GM19463 (cell line): ENCODE measurements around the gene XYLB.
"Not testable (repeated sequence)": the region's sequence is repeated elsewhere in the genome, so short reads cannot be mapped to it uniquely, and the experiment has no call there.

ENCODE experiments used
- ATAC-seq: cut with Tn5 transposase; IDR thresholded peaks from one replicate; pipeline ENCODE4 v1.9.1; 2021; ENCODE audit warnings: mild to moderate bottlenecking, moderate library complexity; ENCODE audit not compliant: unreplicated experiment

Gene XYLB

DNA sequence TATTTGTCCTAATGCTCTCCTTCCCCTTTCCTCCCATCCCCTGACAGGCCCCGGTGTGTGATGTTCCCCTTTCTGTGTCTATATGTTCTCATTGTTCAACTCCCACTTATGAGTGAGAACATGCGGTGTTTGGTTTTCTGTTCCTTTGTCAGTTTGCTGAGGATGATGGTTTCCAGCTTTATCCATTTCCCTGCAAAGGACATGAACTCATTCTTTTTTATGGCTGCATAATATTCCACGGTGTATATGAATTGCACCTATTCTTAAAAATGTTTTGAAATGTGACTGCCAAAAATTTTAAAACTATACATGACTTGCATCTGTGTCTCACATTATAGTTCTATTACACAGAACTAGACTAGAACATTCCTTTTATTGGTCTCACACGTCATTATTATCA, 25.9 kb upstream of the XYLB start:
- not testable (repeated sequence) for ATAC-seq

DNA sequence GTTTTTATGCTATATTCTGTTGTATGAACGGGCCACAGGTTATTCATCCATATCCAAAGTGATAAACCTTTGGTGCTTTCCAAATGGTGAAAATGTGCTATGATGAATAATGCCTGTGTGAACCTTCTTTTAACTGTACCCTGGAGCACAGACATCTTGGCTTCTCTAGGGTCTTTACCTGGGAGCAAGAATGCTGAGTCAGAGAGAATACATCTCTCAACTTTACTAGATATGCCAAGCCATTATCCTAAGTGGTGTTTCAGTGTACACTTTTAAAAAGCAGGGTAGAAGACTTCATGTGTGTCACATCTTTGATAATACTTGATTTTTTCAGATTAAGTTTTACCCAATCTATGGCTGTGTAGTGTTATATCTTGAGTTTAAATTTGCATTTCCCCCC, 23.5 kb upstream of the XYLB start:
- ATAC-seq: no peak

DNA sequence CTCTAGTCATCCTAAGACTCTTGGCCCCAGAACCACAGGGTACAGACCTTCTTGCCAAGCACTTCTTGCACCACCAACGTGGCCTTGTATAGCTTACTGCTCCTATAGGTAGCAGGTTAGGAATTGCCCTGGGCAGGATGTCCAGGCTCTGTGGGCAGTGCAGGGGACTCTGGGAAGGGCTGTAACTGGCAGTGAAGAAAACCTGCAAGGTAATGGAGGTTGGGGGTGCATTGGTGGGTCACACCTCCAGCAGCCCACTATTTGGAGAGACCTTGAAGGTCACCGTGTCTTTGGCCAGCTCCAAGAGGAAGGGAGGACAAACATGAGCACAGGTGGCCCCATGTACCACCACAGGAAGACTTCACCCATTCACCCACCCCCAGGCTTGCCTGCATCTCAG, 21.3 kb upstream of the XYLB start:
- no peak for ATAC-seq

DNA sequence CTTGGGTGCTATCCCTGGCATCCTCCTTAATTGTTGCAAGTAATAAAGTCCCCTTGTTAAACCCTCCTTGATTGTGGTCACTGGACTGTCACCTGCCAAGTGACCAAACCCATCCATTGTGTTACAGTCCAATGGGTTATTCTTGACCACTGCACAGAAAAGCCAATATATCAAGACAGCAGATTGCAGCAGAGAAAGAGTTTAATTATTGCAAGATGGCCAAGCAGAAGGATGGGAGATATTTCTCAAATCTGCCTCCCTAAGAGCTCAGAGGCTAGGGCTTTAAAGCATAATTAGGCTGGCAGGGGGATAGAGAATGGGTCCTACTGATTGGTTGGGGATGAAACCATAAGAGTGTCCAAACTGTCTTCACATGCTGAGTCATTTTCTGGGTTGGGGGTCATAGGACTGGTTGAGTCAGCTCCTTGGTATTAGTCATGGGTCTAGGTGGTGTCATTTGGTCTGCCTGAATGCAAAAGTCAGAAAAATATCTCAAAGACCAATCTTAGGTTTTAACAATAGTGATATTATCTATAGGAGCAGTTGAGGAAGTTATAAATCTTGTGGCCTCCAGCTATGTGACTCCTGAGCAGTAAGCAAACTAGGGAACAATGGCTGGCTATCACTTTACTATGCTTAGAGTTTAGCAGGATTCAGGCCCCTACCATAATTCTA, 19.1 kb upstream of the XYLB start:
- no peak for ATAC-seq

DNA sequence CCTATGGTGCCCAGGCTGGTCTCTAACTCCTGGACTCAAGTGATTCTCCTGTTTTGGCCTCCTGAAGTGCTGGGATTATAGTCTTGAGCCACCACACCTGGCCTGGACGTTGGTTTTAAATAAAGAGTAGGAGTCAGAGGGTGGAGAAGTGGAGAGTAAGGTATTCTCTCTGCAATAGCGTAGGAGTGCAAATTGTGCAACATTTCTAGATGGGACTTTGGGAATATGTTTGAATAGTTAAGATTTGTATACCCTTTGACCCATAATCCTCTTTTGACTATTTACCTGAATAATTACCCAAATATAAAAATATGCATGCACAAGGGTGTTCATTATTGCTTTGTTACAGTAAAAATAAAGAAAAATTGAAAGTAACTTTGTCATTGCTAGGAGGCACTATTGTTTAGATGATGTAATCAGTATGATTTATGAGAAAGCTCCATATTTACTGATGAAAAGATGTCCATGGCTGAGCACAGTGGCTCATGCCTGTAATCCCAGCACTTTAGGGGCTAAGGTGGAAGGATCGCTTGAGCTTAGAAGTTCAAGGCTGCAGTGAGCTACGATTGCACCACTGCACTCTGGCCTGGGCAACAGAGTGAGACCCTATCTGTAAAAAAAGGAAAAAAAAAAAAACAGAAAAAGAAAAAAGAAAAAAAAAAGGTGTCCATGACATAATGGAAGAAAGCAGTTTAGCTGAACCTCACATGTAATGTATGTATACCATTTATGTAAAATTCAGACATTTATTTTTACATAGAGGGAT, 15.1 kb upstream of the XYLB start:
- no peak for ATAC-seq

DNA sequence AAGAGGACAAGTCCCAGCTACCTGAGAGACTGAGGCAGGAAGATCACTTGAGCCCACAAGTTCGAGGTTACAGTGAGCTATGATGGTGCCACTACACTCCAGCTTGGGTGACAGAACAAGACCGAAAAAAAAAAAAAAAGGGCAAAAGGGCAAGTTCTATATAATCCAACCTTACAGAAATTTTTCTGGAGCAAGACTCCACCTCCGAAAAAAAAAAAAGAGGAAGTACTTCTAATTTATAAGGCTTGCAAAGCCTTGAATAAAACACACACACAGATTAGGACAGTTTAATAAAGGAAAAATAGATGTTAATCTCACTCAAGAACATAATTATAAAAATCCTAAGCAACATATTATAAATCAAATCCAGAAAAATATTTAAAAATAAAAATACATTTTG, 14.4 kb upstream of the XYLB start:
- ATAC-seq: no peak

DNA sequence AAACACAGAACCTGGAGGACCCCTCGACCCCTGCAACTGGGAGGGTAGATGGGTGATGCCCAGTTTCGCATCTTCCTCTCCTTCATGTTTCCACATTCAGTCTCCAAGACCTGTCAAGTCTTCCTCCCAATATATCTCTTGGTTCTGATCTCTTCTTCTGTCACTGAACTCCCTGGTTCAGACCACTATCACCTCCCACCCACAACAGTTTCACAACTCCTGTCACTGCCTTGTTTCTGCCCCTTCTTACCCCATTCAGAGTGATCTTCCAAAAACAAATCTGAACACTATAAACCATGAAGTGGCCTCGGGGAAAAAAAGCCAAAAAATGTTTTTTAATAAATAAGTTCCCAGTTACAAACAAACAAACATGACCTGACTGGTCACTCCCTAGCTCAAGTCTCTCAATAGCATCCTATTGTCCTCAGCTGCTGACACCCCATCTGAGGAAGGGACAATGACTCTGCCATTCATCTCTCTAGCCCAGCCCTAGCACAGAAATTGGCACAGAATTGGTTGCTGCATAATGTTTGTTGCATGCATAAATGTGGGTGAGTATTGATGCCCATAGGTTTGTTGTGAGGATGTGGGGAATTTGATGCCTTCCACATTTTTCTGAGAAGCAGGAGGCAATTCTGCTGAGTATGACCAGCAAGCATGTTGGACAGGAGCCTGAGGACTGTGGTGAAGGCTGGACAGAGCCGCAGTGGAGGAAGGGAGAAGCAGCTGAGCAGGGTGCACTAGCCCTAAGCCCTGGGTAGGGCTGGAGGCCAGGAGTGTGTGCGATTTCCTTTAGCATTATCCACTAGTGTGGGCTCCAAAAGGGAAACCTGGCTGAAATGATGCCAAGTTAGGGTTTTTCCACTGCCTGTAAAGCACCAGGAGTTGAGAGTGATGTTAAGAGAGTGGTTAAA, 12.2 kb upstream of the XYLB start:
- ATAC-seq: no peak

DNA sequence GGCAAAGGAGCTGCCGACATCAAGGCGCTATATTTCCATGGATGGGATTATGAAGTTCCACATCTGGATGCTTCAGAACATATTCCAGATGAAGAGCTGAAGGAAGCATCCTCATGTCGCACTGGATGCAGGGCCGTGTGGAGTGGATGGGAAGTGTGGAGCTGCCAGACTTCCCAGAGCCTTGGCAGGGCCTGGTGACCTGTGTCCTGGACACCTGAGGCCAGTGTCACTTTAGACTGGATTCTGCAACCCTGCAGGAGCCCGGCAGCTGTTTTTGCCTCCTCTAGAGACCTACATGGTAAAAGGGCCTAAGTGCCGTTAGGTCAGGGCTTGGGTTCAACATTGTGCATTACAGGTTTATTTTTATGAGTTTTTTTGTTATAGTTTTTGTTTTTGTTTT, 11.3 kb upstream of the XYLB start:
- ATAC-seq: no peak

DNA sequence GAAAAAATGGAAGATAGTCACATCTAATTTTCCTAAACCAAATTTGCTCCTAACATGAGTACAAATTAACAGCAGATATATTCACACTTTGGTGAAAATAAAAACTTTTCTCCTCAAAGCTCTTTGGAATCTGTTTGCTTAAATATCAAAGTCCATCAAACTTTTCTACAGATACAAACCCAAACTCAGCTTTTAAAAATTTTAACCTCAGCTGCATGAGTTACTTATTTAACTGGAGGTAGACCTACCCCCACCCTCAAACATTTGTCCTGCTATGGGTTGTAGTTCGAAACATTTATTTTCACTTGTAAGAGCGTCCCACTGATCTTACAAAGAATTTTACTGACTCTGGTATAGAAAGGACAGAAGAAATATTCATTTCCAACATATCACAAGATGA, 8.9 kb upstream of the XYLB start:
- no peak for ATAC-seq

DNA sequence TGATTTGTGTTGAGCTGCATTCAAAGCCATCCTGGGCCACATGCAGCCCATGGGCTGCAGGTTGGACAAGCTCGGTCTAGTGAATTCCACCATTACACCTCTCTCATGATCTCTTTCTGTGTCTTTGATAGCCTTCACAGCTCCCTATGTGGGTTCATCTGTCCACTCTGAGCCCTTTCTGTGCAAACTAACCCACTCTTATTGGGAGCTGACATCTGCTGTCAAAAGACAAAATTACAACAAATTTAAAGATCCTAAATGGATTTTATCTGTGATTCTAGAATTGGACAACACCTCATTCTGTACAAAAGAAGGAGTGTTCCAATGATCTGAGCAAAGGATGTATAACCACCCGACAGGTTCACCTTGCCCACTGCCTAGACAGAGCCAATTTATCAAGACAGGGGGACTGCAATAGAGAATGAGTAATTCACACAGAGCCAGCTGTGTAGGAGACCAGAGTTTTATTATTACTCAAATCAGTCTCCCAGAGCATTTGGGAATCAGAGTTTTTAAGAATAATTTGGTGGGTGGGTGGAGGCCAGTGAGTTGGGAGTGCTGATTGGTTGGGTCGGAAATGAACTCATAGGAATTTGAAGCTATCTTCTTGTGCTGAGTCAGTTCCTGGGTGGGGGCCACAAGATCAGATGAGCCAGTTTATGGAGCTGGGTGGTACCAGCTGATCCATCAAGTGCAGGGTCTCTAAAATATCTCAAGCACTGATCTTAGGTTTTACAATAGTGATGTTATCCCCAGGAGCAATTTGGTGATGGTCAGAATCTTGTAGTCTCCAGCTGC, 2.6 kb upstream of the XYLB start:
- no peak for ATAC-seq

DNA sequence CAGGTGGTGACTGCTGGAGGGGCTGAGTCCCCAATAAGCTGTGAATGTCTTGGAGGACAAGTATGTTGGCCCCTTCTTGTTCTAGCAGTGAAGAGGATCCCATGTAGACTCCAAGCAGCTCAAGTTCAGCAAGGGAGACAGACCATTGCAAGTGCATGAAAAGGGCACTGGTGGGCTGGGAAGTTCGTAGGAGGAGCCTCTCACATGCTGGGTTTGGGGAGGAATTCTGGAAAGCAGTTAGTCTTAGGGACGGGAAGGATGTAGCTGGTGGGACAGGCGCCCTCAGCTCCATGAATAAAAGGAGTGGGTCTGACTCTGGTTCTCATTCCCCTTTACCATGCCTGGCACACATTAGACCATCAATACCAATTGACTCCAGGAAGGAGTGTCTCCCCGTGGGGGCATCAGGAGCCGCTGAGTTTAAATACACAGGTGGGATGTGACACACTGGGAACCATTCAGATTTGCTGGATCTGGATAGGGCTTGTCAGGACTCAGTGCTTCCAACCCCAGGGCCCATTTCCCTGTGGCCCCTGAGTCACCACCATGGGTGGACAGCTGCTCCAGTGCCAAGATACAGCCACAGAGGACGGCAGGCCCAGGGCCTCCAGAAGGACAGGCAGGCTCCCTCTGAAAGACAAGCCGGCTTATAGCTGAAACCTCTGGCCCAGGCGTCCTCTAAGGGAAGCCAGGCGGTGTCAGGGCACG, 552 bp upstream of the XYLB start:
- peak; percentile 14 for ATAC-seq

DNA sequence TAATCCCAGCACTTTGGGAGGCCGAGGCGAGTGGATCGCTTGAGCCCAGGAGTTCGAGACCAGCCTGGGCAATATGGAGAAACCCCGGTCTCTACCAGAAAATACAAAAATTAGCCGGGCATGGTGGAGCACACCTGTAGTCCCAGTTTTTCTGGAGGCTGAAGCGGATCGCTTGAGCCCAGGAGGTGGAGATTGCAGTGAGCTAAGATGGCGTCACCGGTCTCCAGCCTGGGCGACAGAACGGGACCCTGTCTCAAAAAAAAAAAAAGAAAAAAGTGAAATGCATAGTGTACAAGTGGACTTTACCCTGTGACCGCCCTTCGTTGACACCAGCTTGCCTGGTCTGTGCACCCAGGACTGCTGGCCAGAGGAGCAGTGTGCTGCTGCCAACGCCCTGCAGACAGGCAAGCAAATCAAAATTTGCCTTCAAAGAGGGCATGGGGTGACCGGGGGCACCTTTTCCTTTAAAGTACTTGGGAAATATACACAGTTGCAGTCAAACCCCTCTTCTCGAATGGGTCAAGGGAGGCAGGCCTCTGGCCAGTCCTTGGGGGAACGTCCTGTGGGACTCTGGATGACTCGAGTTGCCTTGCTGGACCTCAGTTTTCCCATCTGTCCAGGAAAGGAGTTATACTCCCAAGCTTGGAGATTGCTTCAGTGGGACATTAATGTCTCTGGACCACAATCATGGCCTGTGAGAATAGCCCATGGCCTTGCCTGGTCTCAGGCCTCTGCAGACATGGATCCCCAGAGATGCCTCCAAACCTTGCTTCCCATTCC, 1.0 kb downstream of the XYLB start:
- no peak for ATAC-seq

DNA sequence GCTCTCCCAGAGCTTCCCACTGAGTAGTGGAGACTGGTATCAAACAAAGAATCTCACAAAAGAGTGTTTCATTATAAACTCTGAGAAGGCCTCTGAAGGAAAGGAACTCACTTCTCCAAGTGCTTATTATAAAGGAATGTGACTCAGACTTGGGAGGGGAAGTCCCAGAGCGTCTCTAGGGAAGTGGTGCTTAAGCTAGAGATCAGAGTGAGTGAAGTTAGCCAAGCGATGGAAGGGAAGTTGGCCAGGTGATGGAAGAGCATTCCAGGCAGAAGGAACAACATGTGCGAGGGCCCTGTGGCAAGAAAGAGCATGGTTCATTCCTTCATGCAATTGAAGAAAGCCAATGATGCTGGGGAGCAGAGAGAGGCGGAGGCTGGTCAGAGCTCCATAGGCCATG, 2.3 kb downstream of the XYLB start:
- ATAC-seq: no peak

DNA sequence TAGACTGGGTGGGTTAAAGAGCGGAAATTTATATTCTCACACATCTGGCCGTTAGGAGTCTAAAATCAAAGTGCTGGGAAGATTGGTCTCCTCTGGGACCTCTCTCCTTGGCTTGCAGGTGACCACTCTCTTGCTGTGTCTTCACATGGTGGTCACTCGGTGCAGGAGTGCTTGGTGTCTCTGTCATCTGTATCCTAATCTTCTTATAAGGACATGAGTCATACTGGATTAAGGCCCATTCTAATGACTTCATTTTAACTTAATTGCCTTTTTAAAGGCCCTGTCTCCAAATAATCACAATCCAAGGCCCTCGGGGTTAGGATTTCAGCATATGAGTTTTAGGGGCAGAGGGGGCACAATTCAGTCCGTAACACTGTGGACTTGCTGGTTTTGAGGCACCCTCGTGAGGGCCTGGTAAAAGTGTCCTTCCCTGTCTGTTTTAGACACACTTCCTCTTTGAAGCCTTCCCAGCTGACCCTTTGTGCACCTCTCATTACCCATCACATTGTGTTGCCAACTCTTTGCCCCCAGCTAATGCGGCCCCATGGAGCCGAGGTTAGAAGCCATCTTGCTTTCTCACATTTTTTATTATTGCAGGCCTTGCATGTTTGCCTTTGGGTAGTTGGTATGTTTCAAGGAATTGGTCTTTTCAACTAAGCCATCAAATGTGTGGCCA, 3.2 kb downstream of the XYLB start:
- ATAC-seq: no peak

DNA sequence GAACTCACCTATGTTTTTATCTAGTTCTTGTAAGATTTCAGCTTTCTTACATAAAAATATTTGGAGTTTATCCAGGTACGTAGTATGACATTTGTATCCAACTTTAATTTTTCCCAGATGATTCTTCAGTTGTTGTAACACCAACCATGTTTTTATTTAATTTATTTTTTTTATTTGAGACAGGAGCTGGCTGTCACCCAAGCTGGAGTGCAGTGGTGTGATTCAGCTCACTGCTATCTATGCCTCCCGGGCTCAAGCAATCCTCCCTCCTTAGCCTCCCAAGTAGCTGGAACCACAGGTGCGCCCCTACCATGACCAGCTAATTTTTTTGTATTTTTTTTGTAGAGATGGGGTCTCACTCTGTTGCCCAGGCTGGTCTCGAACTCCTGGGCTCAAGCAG, 6.6 kb downstream of the XYLB start:
- no peak for ATAC-seq

DNA sequence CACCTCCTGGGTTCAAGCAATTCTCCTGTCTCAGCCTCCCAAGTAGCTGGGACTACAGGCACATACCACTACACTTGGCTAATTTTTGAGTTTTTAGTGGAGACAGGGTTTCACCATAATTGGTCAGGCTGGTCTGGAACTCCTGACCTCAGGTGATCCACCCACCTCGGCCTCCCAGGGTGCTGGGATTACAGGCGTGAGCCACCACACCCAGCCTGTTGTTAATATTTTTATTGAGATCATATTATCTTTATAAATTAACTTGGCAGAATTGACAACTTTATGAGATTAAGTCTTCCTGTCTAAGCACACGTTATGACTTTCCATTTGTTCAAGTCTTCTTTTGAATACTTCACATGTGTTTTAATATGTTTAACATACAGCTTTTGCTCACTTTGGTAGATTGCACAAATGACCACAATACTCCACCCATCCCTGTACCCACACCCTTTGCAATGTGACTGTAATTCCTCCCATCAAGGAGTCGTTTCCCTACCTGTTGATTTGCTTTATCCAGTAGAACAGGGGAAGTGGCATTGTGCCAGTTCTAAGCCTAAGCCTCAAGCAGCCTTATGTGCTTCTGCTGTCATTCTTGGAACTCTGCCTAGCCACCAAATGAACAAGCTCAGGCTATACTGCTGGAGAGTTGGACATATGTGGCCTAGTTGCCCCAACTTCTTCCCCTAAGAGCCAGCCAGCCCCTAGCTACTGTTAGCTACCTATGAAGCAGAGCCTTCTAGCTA, 8.2 kb downstream of the XYLB start:
- ATAC-seq: no peak

DNA sequence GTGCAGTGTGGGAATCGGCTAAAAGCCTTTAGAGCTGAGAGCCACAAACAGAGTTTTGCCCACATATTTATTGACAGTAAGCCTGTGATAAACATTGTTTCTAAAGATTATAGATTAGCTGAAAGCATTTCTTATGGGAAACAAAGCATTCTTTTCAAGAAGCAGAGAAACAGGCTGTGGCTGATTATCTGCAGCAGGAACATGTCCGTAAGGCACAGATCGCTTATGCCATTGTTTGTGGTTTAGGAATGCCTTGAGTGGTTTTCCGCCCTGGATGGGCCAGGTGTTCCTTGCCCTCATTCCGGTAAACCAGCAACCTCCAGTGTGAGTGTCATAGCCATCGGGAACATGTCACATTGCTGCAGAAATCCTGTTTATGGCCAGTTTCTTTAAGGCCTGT, 12.5 kb downstream of the XYLB start:
- no peak for ATAC-seq

DNA sequence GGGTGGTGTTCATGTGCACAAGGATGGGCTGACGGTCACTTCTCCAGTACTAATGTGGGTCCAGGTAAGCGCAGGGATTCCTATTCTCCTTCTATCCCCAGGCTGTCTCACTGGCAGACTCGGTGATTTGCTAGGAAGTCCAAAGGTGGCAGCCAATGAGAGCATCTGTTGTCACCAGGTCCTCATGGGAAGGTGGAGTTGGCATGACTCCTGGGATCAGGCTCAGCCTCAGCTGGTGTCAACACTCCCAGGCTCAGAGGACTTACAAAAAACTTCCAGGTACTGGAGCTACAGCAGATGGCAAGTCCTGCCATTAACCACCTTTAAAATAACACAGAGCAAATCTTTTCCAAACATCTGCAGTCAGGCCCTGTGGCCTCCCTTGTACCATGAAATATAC, 13.8 kb downstream of the XYLB start:
- ATAC-seq: no peak
